T-helper 17 cell (primary cell): ENCODE results near the gene INHBC. TPM values are rescaled to one million over a fixed set of nuclear protein-coding genes. Genes with fewer than 3 reads are reported as not detected.

Experiments
- ATAC-seq: fragments of 150-1000 bp; cut with Tn5 transposase; 2 replicates; pipeline ENCODE4 v1.10.0; 2021; ENCODE audit warnings: mild to moderate bottlenecking, moderate library complexity
- DNase-seq, 3 donors: peaks; one replicate each; pipeline versions ENCODE4 v3.0.0 to v3.0.0-alpha.2; 2020 to 2021
- H3K9me3 ChIP-seq: one replicate; pipeline ENCODE4 v1.7.0; 2013; ENCODE audit warnings: low read length, mild to moderate bottlenecking; ENCODE audit not compliant: control insufficient read depth, poor library complexity, severe bottlenecking
- H3K27ac Mint-ChIP-seq: one replicate; pipeline ENCODE4 v1.8.0; 2022; ENCODE audit warnings: mild to moderate bottlenecking, moderate library complexity, mixed read lengths
- H3K27me3 Mint-ChIP-seq: one replicate; pipeline ENCODE4 v1.8.0; 2022; ENCODE audit warnings: mixed read lengths
- H3K36me3 Mint-ChIP-seq: one replicate; pipeline ENCODE4 v1.8.0; 2022; ENCODE audit warnings: low read depth, mixed read lengths
- H3K4me1 Mint-ChIP-seq: one replicate; pipeline ENCODE4 v1.8.0; 2022; ENCODE audit warnings: mild to moderate bottlenecking, mixed read lengths
- H3K4me3 Mint-ChIP-seq: one replicate; pipeline ENCODE4 v1.8.0; 2022; ENCODE audit warnings: mild to moderate bottlenecking, moderate library complexity, mixed read lengths
- total RNA-seq, 4 donors: library from RNA in 2 of 4; stranded (reverse) in 2 of 4; gene quantifications; one replicate each; pipeline ENCODE4 v1.2.3 and lab custom pipeline; 2022 to 2026

Gene INHBC
- total RNA-seq, 2 donors from 2014 or later, result not detected

- H3K36me3 Mint-ChIP-seq, result peaks cover 17% of the 10 kb centered on the region
- no peaks in the 10 kb centered on the region for H3K27me3 Mint-ChIP-seq
- peak overlapping the region; percentile 55 for H3K4me3 Mint-ChIP-seq
- H3K4me1 Mint-ChIP-seq, result peaks cover 42% of the 10 kb centered on the region
- no peak for DNase-seq
- no peak for ATAC-seq
- no peaks in the 10 kb centered on the region for H3K9me3 ChIP-seq
- no peak overlapping the region for H3K27ac Mint-ChIP-seq
These were observed 35.8 kb downstream of the INHBC start for GRCh38 chr12:57470286-57470969.

- no peaks in the 10 kb centered on the region for H3K27me3 Mint-ChIP-seq
- peaks cover 17% of the 10 kb centered on the region for H3K36me3 Mint-ChIP-seq
- no peak for ATAC-seq
- H3K27ac Mint-ChIP-seq, result peak overlapping the region; percentile 43
- peaks cover 37% of the 10 kb centered on the region for H3K4me1 Mint-ChIP-seq
- H3K4me3 Mint-ChIP-seq, result peak overlapping the region; percentile 41
- no peaks in the 10 kb centered on the region for H3K9me3 ChIP-seq
- no peak for DNase-seq
These were observed 36.5 kb downstream of the INHBC start for GRCh38 chr12:57470970-57471656.

GRCh38 chr12:57471661-57472060 is 37.1 kb downstream of the INHBC start:
- DNase-seq, result no peak
- Mint-ChIP-seq H3K27me3 (no peaks in the 10 kb centered on the region), H3K36me3 (peaks cover 17% of the 10 kb centered on the region), H3K4me1 (peaks cover 43% of the 10 kb centered on the region), H3K27ac (peak overlapping the region; percentile 43), H3K4me3 (no peak overlapping the region)
- no peak for ATAC-seq
- H3K9me3 ChIP-seq, result no peaks in the 10 kb centered on the region

- DNase-seq, result no peak
- no peak overlapping the region for H3K4me3 Mint-ChIP-seq
- peaks cover 47% of the 10 kb centered on the region for H3K4me1 Mint-ChIP-seq
- no peak for ATAC-seq
- no peak overlapping the region for H3K27ac Mint-ChIP-seq
- peaks cover 19% of the 10 kb centered on the region for H3K36me3 Mint-ChIP-seq
- H3K27me3 Mint-ChIP-seq, result no peaks in the 10 kb centered on the region
- H3K9me3 ChIP-seq, result no peaks in the 10 kb centered on the region
These were observed 37.8 kb downstream of the INHBC start for GRCh38 chr12:57472391-57472790.

- H3K9me3 ChIP-seq, result no peaks in the 10 kb centered on the region
- peaks cover 19% of the 10 kb centered on the region for H3K36me3 Mint-ChIP-seq
- no peak overlapping the region for H3K4me3 Mint-ChIP-seq
- peak overlapping the region; percentile 88 for H3K27ac Mint-ChIP-seq
- peaks cover 50% of the 10 kb centered on the region for H3K4me1 Mint-ChIP-seq
- H3K27me3 Mint-ChIP-seq, result no peaks in the 10 kb centered on the region
- DNase-seq, result no peak
- ATAC-seq, result no peak
These were observed 38.8 kb downstream of the INHBC start for GRCh38 chr12:57473392-57473791.

- ATAC-seq (no peak), DNase-seq (no peak)
- no peaks in the 10 kb centered on the region for H3K9me3 ChIP-seq
- Mint-ChIP-seq H3K27ac (peak overlapping the region; percentile 88), H3K36me3 (peaks cover 19% of the 10 kb centered on the region), H3K27me3 (no peaks in the 10 kb centered on the region), H3K4me1 (peaks cover 55% of the 10 kb centered on the region), H3K4me3 (peak overlapping the region; percentile 75)
These were observed 39.3 kb downstream of the INHBC start for GRCh38 chr12:57473886-57474285.

- Mint-ChIP-seq H3K27me3 (no peaks in the 10 kb centered on the region), H3K4me3 (peak overlapping the region; percentile 75), H3K4me1 (peaks cover 60% of the 10 kb centered on the region), H3K36me3 (peaks cover 16% of the 10 kb centered on the region), H3K27ac (peak overlapping the region; percentile 88)
- ATAC-seq, result no peak
- DNase-seq, result no peak
- no peaks in the 10 kb centered on the region for H3K9me3 ChIP-seq
These were observed 39.8 kb downstream of the INHBC start for GRCh38 chr12:57474430-57474829.

- Mint-ChIP-seq H3K4me1 (peaks cover 64% of the 10 kb centered on the region), H3K36me3 (peaks cover 16% of the 10 kb centered on the region), H3K4me3 (peak overlapping the region; percentile 75), H3K27me3 (no peaks in the 10 kb centered on the region), H3K27ac (peak overlapping the region; percentile 88)
- DNase-seq, result no peak
- no peaks in the 10 kb centered on the region for H3K9me3 ChIP-seq
- ATAC-seq, result no peak
These were observed 40.3 kb downstream of the INHBC start for GRCh38 chr12:57474862-57475261.

GRCh38 chr12:57475271-57476161 is 40.9 kb downstream of the INHBC start:
- H3K4me1 Mint-ChIP-seq, result peaks cover 69% of the 10 kb centered on the region
- peak overlapping the region; percentile 100 for H3K27ac Mint-ChIP-seq
- peaks cover 16% of the 10 kb centered on the region for H3K36me3 Mint-ChIP-seq
- DNase-seq, result no peak
- no peak for ATAC-seq
- no peaks in the 10 kb centered on the region for H3K27me3 Mint-ChIP-seq
- H3K9me3 ChIP-seq, result no peaks in the 10 kb centered on the region
- peak overlapping the region; percentile 98 for H3K4me3 Mint-ChIP-seq

- H3K4me3 Mint-ChIP-seq, result peak overlapping the region; percentile 98
- ATAC-seq, result peak; percentile 35
- H3K9me3 ChIP-seq, result no peaks in the 10 kb centered on the region
- no peaks in the 10 kb centered on the region for H3K27me3 Mint-ChIP-seq
- H3K27ac Mint-ChIP-seq, result peak overlapping the region; percentile 100
- H3K36me3 Mint-ChIP-seq, result peaks cover 16% of the 10 kb centered on the region
- peaks cover 73% of the 10 kb centered on the region for H3K4me1 Mint-ChIP-seq
- DNase-seq, result peak; percentile 45 to 68 (median 56)
These were observed 41.8 kb downstream of the INHBC start for GRCh38 chr12:57476162-57476992.

GRCh38 chr12:57476993-57477709 is 42.6 kb downstream of the INHBC start:
- DNase-seq, result no peak
- Mint-ChIP-seq H3K4me3 (peak overlapping the region; percentile 98), H3K27ac (peak overlapping the region; percentile 100), H3K4me1 (peaks cover 73% of the 10 kb centered on the region), H3K27me3 (no peaks in the 10 kb centered on the region), H3K36me3 (peaks cover 16% of the 10 kb centered on the region)
- H3K9me3 ChIP-seq, result no peaks in the 10 kb centered on the region
- no peak for ATAC-seq
